A549 (cell line): ENCODE results near the gene DCAKD.

ENCODE experiments used
- CHD4 ChIP-seq: fragments of 200-600 bp; sonication (generic); IDR thresholded peaks from 2 replicates; pipeline ENCODE4 v1.6.1; 2016; ENCODE audit warnings: antibody characterized with exemption, mild to moderate bottlenecking, borderline replicate concordance
- EP300 ChIP-seq, 2 experiments: fragments of >200 bp; sonication (Bioruptor Twin); formaldehyde crosslinking; IDR thresholded peaks; 2 replicates in 1 of 2; 3 replicates in 1 of 2; pipeline ENCODE4 v1.6.1; 2016 to 2017
- KDM5A ChIP-seq: fragments of 200-600 bp; sonication (generic); IDR thresholded peaks from 2 replicates; pipeline ENCODE4 v1.6.1; 2016; ENCODE audit warnings: antibody characterized with exemption, mild to moderate bottlenecking
- MAX ChIP-seq: IDR thresholded peaks from 2 replicates; pipeline ENCODE4 v1.6.1; 2012
- MAZ ChIP-seq: fragments of 150-350 bp; IDR thresholded peaks from 2 replicates; pipeline ENCODE4 v1.6.1; 2014; ENCODE audit warnings: antibody characterized with exemption, low read depth, low read length, borderline replicate concordance
- POLR2A ChIP-seq: IDR thresholded peaks from 2 replicates; pipeline ENCODE4 v1.6.1; 2012; ENCODE audit warnings: mild to moderate bottlenecking, low read length
- ZSCAN20 ChIP-seq: fragments of 250-450 bp; sonication (Bioruptor Pico); IDR thresholded peaks from 2 replicates; pipeline ENCODE4 v1.8.0; 2022; ENCODE audit warnings: mild to moderate bottlenecking, moderate library complexity
- TF ChIP-seq, protein P1 (sequence below): fragments of >200 bp; sonication (Bioruptor Twin); formaldehyde crosslinking; IDR thresholded peaks from 3 replicates; pipeline ENCODE4 v1.5.1; 2016
- TF ChIP-seq, protein P2 (sequence below): IDR thresholded peaks from 2 replicates; pipeline ENCODE4 v1.6.1; 2012
- TF ChIP-seq, protein P3 (sequence below): IDR thresholded peaks from 2 replicates; pipeline ENCODE4 v1.6.1; 2012; ENCODE audit warnings: low read depth, borderline replicate concordance
- TF ChIP-seq, protein P4 (sequence below): fragments of 200-600 bp; sonication (generic); IDR thresholded peaks from 2 replicates; pipeline ENCODE4 v1.6.1; 2016; ENCODE audit warnings: antibody characterized with exemption, mild to moderate bottlenecking, moderate library complexity

GRCh38 chr17:44981221-44981968, 70.0 kb downstream of the DCAKD start:
- TF ChIP-seq, protein P1, sequence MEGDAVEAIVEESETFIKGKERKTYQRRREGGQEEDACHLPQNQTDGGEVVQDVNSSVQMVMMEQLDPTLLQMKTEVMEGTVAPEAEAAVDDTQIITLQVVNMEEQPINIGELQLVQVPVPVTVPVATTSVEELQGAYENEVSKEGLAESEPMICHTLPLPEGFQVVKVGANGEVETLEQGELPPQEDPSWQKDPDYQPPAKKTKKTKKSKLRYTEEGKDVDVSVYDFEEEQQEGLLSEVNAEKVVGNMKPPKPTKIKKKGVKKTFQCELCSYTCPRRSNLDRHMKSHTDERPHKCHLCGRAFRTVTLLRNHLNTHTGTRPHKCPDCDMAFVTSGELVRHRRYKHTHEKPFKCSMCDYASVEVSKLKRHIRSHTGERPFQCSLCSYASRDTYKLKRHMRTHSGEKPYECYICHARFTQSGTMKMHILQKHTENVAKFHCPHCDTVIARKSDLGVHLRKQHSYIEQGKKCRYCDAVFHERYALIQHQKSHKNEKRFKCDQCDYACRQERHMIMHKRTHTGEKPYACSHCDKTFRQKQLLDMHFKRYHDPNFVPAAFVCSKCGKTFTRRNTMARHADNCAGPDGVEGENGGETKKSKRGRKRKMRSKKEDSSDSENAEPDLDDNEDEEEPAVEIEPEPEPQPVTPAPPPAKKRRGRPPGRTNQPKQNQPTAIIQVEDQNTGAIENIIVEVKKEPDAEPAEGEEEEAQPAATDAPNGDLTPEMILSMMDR, result no peak
- TF ChIP-seq MAZ (no peak), POLR2A (no peak), ZSCAN20 (no peak), KDM5A (no peak), CHD4 (no peak), MAX (peak; percentile 60; the same call in 1 of the 2 replicates), EP300 (IDR thresholded peaks at IDR 0.05) (peak; percentile 33 to 44; a peak in 1 of 5 replicates)
- TF ChIP-seq, protein P2, sequence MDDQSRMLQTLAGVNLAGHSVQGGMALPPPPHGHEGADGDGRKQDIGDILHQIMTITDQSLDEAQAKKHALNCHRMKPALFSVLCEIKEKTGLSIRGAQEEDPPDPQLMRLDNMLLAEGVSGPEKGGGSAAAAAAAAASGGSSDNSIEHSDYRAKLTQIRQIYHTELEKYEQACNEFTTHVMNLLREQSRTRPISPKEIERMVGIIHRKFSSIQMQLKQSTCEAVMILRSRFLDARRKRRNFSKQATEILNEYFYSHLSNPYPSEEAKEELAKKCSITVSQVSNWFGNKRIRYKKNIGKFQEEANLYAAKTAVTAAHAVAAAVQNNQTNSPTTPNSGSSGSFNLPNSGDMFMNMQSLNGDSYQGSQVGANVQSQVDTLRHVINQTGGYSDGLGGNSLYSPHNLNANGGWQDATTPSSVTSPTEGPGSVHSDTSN, result no peak; the same call in 1 of the 2 replicates
- TF ChIP-seq, protein P3, sequence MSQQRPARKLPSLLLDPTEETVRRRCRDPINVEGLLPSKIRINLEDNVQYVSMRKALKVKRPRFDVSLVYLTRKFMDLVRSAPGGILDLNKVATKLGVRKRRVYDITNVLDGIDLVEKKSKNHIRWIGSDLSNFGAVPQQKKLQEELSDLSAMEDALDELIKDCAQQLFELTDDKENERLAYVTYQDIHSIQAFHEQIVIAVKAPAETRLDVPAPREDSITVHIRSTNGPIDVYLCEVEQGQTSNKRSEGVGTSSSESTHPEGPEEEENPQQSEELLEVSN, result no peak
- TF ChIP-seq, protein P4, sequence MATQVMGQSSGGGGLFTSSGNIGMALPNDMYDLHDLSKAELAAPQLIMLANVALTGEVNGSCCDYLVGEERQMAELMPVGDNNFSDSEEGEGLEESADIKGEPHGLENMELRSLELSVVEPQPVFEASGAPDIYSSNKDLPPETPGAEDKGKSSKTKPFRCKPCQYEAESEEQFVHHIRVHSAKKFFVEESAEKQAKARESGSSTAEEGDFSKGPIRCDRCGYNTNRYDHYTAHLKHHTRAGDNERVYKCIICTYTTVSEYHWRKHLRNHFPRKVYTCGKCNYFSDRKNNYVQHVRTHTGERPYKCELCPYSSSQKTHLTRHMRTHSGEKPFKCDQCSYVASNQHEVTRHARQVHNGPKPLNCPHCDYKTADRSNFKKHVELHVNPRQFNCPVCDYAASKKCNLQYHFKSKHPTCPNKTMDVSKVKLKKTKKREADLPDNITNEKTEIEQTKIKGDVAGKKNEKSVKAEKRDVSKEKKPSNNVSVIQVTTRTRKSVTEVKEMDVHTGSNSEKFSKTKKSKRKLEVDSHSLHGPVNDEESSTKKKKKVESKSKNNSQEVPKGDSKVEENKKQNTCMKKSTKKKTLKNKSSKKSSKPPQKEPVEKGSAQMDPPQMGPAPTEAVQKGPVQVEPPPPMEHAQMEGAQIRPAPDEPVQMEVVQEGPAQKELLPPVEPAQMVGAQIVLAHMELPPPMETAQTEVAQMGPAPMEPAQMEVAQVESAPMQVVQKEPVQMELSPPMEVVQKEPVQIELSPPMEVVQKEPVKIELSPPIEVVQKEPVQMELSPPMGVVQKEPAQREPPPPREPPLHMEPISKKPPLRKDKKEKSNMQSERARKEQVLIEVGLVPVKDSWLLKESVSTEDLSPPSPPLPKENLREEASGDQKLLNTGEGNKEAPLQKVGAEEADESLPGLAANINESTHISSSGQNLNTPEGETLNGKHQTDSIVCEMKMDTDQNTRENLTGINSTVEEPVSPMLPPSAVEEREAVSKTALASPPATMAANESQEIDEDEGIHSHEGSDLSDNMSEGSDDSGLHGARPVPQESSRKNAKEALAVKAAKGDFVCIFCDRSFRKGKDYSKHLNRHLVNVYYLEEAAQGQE, result no peak
